Bronchial epithelial cell (primary cell): Measurements from ENCODE around the gene TWF2. TPM values are rescaled to one million over a fixed set of nuclear protein-coding genes. Genes with fewer than 3 reads are reported as not detected.
"Not testable (repeated sequence)": the region's sequence is repeated elsewhere in the genome, so short reads cannot be mapped to it uniquely, and the experiment has no call there.

Experiments
- DNase-seq: peaks from one replicate; pipeline ENCODE4 v3.0.0-alpha.2; 2010; ENCODE audit warnings: low read depth
- FAIRE-seq: peaks from 2 replicates; lab custom pipeline; 2011; peaks lifted over from hg19 to GRCh38; lab: Jason Lieb, UNC
- H3K27me3 ChIP-seq: 2 replicates; pipeline ENCODE4 v1.5.1; 2011; ENCODE audit warnings: low read length; ENCODE audit not compliant: control insufficient read depth, insufficient read depth
- H3K36me3 ChIP-seq: 2 replicates; pipeline ENCODE4 v1.5.1; 2011; ENCODE audit warnings: low read length; ENCODE audit not compliant: control insufficient read depth, insufficient read depth
- H3K4me3 ChIP-seq: 2 replicates; pipeline ENCODE4 v1.5.1; 2011; ENCODE audit warnings: mild to moderate bottlenecking, low read depth, low read length, control low read depth
- total RNA-seq: library from RNA; depleted of rRNA; stranded (reverse); fragments of >200 nt; gene quantifications from 2 replicates; pipeline ENCODE4 v1.2.1, GENCODE V29; 2014
- TF ChIP-seq, protein P1 (sequence below): IDR thresholded peaks from 2 replicates; pipeline ENCODE4 v1.5.1; 2011; ENCODE audit warnings: mild to moderate bottlenecking, moderate library complexity, low read length, control low read depth, inconsistent platforms; ENCODE audit not compliant: insufficient read depth, severe bottlenecking

Gene TWF2
- total RNA-seq, 1 donor from 2014 or later = 57.7 TPM

DNA sequence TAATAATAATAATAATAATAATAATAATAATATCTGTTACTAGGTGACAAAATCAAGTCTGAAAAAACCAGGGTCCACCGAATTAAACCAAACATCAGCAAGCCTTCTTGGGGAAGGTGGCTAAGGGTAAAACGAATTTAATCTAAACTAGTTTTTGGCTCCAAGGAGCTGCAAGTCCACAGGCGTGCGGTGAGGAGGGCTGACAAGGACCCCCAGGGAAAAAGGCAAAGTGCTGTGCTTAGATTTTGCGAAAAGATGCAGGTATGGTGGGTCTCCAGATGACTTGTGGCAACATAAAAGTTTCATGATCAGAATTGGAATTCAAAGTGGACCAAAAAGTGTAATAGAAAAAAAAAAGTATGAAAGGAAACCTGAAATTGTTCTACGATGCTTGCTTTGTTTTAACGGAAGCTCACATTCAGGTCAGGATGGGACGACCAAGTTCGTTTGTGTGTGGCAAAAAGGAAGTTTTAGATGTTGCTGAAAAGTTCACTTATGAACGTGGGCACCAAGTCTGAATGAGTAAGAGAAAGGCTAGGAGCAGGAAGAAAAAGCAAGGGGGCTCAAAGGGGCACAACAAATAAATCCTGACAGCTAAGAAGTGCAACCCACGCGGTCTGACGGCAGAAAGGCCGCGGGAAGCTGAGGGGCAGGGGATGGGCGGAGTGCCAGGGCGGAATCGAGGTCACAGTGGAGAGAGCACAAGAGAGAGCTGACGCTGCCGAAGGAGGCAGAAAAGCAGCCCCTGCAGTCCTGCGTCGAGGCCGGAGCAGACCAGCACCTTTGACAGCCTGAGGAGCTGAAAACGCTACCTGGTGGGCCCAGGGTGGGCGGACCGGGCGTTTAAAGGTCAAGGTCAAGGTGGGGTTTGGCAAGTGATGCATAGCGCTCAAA lies 38.4 kb upstream of the TWF2 start:
- FAIRE-seq (no peak), DNase-seq (peak; percentile 25)
- Histone ChIP-seq H3K36me3 (no peaks in the 10 kb centered on the region), H3K27me3 (no peaks in the 10 kb centered on the region), H3K4me3 (peak overlapping the region; percentile 73)
- TF ChIP-seq, protein P1, sequence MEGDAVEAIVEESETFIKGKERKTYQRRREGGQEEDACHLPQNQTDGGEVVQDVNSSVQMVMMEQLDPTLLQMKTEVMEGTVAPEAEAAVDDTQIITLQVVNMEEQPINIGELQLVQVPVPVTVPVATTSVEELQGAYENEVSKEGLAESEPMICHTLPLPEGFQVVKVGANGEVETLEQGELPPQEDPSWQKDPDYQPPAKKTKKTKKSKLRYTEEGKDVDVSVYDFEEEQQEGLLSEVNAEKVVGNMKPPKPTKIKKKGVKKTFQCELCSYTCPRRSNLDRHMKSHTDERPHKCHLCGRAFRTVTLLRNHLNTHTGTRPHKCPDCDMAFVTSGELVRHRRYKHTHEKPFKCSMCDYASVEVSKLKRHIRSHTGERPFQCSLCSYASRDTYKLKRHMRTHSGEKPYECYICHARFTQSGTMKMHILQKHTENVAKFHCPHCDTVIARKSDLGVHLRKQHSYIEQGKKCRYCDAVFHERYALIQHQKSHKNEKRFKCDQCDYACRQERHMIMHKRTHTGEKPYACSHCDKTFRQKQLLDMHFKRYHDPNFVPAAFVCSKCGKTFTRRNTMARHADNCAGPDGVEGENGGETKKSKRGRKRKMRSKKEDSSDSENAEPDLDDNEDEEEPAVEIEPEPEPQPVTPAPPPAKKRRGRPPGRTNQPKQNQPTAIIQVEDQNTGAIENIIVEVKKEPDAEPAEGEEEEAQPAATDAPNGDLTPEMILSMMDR = no peak

DNA sequence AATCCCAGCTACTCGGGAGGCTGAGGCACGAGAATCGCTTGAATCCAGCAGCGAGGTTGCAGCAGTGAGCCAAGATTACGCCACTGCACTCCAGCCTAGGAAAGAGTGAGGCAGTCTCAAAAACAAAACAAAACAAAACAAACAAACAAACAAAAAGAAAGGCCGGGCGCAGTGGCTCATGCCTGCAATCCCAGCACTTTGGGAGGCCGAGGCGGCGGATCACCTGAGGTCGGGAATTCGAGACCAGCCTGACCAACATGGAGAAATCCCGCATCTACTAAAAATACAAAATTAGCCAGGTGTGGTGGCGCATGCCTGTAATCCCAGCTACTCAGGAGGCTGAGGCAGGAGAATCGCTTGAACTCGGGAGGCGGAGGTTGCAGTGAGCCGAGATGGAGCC lies 35.8 kb upstream of the TWF2 start:
- H3K4me3 ChIP-seq, H3K36me3 ChIP-seq, FAIRE-seq, H3K27me3 ChIP-seq, DNase-seq: not testable (repeated sequence)

DNA sequence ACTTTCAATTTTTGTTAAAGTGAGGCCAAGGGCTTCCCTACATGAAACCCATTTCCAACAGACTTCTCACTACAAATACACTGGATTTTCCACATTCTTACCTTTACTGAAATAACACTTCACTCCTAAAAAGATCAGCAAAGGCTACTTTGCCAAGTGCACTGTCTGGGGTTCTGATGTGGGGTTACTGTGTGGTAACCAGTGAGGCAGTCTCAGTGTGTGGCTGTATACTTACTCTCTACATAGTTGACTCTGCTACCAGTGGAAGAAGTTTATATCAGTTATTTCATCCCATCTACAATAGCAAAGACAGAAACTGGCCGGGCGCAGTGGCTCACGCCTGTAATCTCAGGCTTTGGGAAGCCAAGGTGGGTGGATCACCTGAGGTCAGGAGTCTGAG lies 33.9 kb upstream of the TWF2 start:
- no peaks in the 10 kb centered on the region for H3K27me3 ChIP-seq
- TF ChIP-seq, protein P1 = no peak
- no peak overlapping the region for H3K4me3 ChIP-seq
- no peak for DNase-seq
- H3K36me3 ChIP-seq = peaks cover 3% of the 10 kb centered on the region
- FAIRE-seq = no peak

DNA sequence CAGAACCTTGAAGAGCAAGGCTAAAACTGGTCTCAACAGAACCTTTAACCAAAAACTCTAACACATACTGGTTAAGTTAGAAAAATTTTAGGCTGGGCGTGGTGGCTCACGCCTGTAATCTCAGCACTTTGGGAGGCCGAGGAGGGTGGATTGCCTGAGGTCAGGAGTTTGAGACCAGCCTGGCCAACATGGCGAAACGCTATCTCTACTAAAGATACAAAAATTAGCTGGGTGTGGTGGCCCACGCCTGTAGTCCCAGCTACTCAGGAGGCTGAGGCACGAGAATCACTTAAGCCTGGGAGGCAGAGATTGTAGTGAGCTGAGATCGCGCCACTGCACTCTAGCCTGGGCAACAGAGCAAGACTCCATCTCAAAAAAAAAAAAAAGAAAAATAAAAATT lies 33.2 kb upstream of the TWF2 start:
- FAIRE-seq, H3K36me3 ChIP-seq, DNase-seq, H3K27me3 ChIP-seq, H3K4me3 ChIP-seq: not testable (repeated sequence)

DNA sequence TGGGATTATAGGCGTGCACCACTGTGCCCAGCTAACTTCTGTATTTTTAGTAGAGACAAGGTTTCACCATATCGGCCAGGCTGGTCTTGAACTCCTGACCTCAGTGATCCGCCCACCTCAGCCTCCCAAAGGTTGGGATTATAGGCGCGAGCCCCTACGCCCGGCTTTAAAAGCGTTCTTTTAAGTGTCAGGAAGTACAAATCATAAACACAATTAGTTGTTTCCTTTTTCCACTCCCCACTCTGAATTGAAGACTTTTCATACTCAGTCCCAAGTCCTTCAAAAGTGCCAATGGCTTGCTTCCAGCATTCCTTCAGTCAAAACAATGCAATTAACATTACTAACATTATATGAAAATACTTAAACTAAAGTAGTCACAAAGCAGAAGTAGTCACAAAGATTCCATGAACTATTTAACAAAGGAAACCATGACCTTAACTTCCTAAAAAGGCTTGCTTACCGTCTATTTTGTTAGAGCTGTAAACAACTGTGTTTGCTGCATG lies 31.3 kb upstream of the TWF2 start:
- DNase-seq (no peak), FAIRE-seq (no peak)
- H3K27me3 ChIP-seq = no peaks in the 10 kb centered on the region
- TF ChIP-seq, protein P1 = no peak
- H3K4me3 ChIP-seq = no peak overlapping the region
- peaks cover 8% of the 10 kb centered on the region for H3K36me3 ChIP-seq

DNA sequence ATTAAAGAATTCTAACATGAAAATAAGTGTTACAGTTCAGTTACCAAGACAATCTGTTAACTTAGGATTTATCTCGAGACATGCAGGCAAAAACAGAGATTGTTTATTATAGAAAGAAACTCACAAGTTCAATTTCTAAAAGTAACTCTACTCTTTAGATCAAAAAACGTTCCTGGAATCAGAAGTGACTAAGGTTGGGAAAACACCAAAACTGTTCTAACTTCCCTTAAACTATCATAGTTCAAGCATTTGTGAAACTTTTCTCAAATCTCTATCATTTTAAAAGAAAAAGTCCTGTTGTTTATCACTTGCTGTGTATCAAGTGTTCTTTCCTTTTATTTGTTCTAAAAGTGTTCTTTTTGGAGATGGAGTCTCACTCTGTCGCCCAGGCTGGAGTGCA lies 30.8 kb upstream of the TWF2 start:
- FAIRE-seq (no peak), DNase-seq (no peak)
- TF ChIP-seq, protein P1 = no peak
- Histone ChIP-seq H3K4me3 (no peak overlapping the region), H3K36me3 (peaks cover 9% of the 10 kb centered on the region), H3K27me3 (no peaks in the 10 kb centered on the region)
